D341Med (cell line): ENCODE data around the gene RITA1.
A peak's percentile ranks its signal among the peaks of the same experiment; 100 is the strongest.

Source experiments
- DNase-seq: peaks from one replicate; pipeline ENCODE4 v3.0.0; 2012; ENCODE audit warnings: low spot score

Gene RITA1

GRCh38 chr12:113230315-113231234 is 45.1 kb downstream of the RITA1 start:
- DNase-seq, result no peak

GRCh38 chr12:113231235-113232088 is 45.9 kb downstream of the RITA1 start:
- DNase-seq, result no peak

- DNase-seq, result no peak
Measured at GRCh38 chr12:113232089-113232839, 46.7 kb downstream of the RITA1 start.

GRCh38 chr12:113232840-113233585 is 47.5 kb downstream of the RITA1 start:
- DNase-seq, result no peak

- no peak for DNase-seq
Measured at GRCh38 chr12:113233967-113234366, 48.4 kb downstream of the RITA1 start.

GRCh38 chr12:113234483-113234882 is 49.0 kb downstream of the RITA1 start:
- no peak for DNase-seq

GRCh38 chr12:113235976-113236375 is 50.5 kb downstream of the RITA1 start:
- no peak for DNase-seq

- no peak for DNase-seq
Measured at GRCh38 chr12:113236539-113237399, 51.2 kb downstream of the RITA1 start.

GRCh38 chr12:113237748-113238147 is 52.2 kb downstream of the RITA1 start:
- DNase-seq, result peak; percentile 9

- DNase-seq, result no peak
Measured at GRCh38 chr12:113238309-113238708, 52.8 kb downstream of the RITA1 start.

GRCh38 chr12:113239288-113239771 is 53.8 kb downstream of the RITA1 start:
- DNase-seq, result peak; percentile 10

- DNase-seq, result peak; percentile 17
Measured at GRCh38 chr12:113239811-113240331, 54.4 kb downstream of the RITA1 start.

- DNase-seq, result no peak
Measured at GRCh38 chr12:113240395-113240794, 54.9 kb downstream of the RITA1 start.

- DNase-seq, result peak; percentile 32
Measured at GRCh38 chr12:113241191-113242025, 55.9 kb downstream of the RITA1 start.
